IMR-90 (cell line): ENCODE measurements around the gene ZCCHC3. TPM values are rescaled to one million over a fixed set of nuclear protein-coding genes. Genes with fewer than 3 reads are reported as not detected.

Experiments
- ATAC-seq: fragments of 200-7000 bp; cut with Tn5 transposase; 2 replicates; pipeline ENCODE4 v1.9.1; 2020; ENCODE audit warnings: low read depth, mild to moderate bottlenecking, moderate library complexity
- BruUV-seq: library from RNA; stranded (reverse); fragments of 400-500 nt; replicated peaks from 2 replicates; lab custom pipeline; 2021; lab: Mats Ljungman, UMichigan
- CTCF ChIA-PET: fragments of 300-600 bp; formaldehyde crosslinking; extraction: SDS; loops from one replicate; lab custom pipeline; 2021; ENCODE audit warnings: antibody characterized with exemption; lab: Yijun Ruan, JAX
- POLR2A ChIA-PET: fragments of 300-600 bp; sonication (Branson Sonifier 250); formaldehyde crosslinking; loops from one replicate; lab custom pipeline; 2022; ENCODE audit warnings: antibody characterized with exemption; ENCODE audit not compliant: unreplicated experiment; lab: Charles Lee
- DNase-seq: peaks from one replicate; pipeline ENCODE4 v3.0.0; 2013
- H2AFZ ChIP-seq: replicated peaks from 2 replicates; pipeline ENCODE3; 2013; ENCODE audit warnings: low read length, mild to moderate bottlenecking; ENCODE audit not compliant: poor library complexity
- H2AK5ac ChIP-seq: 2 replicates; pipeline ENCODE4 v1.6.1; 2013; ENCODE audit warnings: low read depth, low read length, inconsistent platforms
- H2AK9ac ChIP-seq: replicated peaks from 2 replicates; pipeline ENCODE3; 2013; ENCODE audit warnings: mild to moderate bottlenecking, low read depth, low read length, moderate library complexity; ENCODE audit not compliant: poor library complexity
- H2BK120ac ChIP-seq: 2 replicates; pipeline ENCODE4 v1.6.1; 2013; ENCODE audit warnings: low read depth, low read length, inconsistent platforms
- H2BK15ac ChIP-seq: 3 replicates; pipeline ENCODE4 v1.6.1; 2013; ENCODE audit warnings: low read depth, low read length, inconsistent platforms
- H2BK20ac ChIP-seq: 2 replicates; pipeline ENCODE4 v1.6.1; 2013; ENCODE audit warnings: low read depth, mild to moderate bottlenecking, inconsistent platforms, low read length, moderate library complexity
- H2BK5ac ChIP-seq: 2 replicates; pipeline ENCODE4 v1.6.1; 2013; ENCODE audit warnings: mild to moderate bottlenecking, low read depth, low read length, inconsistent platforms; ENCODE audit not compliant: poor library complexity, severe bottlenecking
- H3K14ac ChIP-seq: replicated peaks from 2 replicates; pipeline ENCODE4 v1.6.1; 2013; ENCODE audit warnings: low read depth, low read length, inconsistent platforms
- H3K18ac ChIP-seq: 2 replicates; pipeline ENCODE4 v1.6.1; 2013; ENCODE audit warnings: low read depth, low read length, control low read depth
- H3K23ac ChIP-seq: 2 replicates; pipeline ENCODE4 v1.6.1; 2013; ENCODE audit warnings: low read depth, low read length, inconsistent platforms
- H3K27ac ChIP-seq: 2 replicates; pipeline ENCODE4 v1.5.1; 2013; ENCODE audit warnings: mild to moderate bottlenecking, control low read depth, low read length; ENCODE audit not compliant: insufficient read depth
- H3K27me3 ChIP-seq: 2 replicates; pipeline ENCODE4 v1.6.1; 2013; ENCODE audit warnings: low read length; ENCODE audit not compliant: control insufficient read depth, insufficient read depth
- H3K36me3 ChIP-seq: 2 replicates; pipeline ENCODE4 v1.6.1; 2013; ENCODE audit warnings: low read length, mixed read lengths; ENCODE audit not compliant: control insufficient read depth, insufficient read depth
- H3K4ac ChIP-seq: 2 replicates; pipeline ENCODE4 v1.6.1; 2013; ENCODE audit warnings: low read depth, low read length, inconsistent platforms
- H3K4me1 ChIP-seq: 2 replicates; pipeline ENCODE4 v1.6.1; 2013; ENCODE audit warnings: low read length, mixed read lengths; ENCODE audit not compliant: control insufficient read depth, insufficient read depth
- H3K4me2 ChIP-seq: 2 replicates; pipeline ENCODE4 v1.6.1; 2013; ENCODE audit warnings: low read depth, mild to moderate bottlenecking, control low read depth, low read length, moderate library complexity
- H3K4me3 ChIP-seq: 2 replicates; pipeline ENCODE4 v1.5.1; 2013; ENCODE audit warnings: low read depth, mild to moderate bottlenecking, control low read depth, low read length, moderate library complexity; ENCODE audit not compliant: insufficient read depth
- H3K56ac ChIP-seq: 2 replicates; pipeline ENCODE4 v1.6.1; 2013; ENCODE audit warnings: low read length, inconsistent platforms; ENCODE audit not compliant: insufficient read depth; ENCODE audit errors: extremely low read depth
- H3K79me1 ChIP-seq, 2 experiments: 2 replicates each; pipeline ENCODE4 v1.6.1; 2013; ENCODE audit warnings: low read length in 2 of 2, inconsistent platforms in 1 of 2, low read depth in 1 of 2
- H3K9ac ChIP-seq: 2 replicates; pipeline ENCODE4 v1.6.1; 2013; ENCODE audit warnings: low read depth, low read length, control low read depth
- H3K9me1 ChIP-seq: 2 replicates; pipeline ENCODE4 v1.6.1; 2013; ENCODE audit warnings: low read length, inconsistent platforms; ENCODE audit not compliant: insufficient read depth
- H3K9me3 ChIP-seq: 2 replicates; pipeline ENCODE4 v1.6.1; 2013; ENCODE audit warnings: low read length; ENCODE audit not compliant: control insufficient read depth, insufficient read depth
- H4K20me1 ChIP-seq: 2 replicates; pipeline ENCODE4 v1.6.1; 2013; ENCODE audit warnings: low read length, inconsistent platforms; ENCODE audit not compliant: insufficient read depth
- H4K5ac ChIP-seq: 2 replicates; pipeline ENCODE4 v1.6.1; 2013; ENCODE audit warnings: mild to moderate bottlenecking, low read depth, low read length, control low read depth
- H4K8ac ChIP-seq, 2 experiments: 2 replicates each; pipeline ENCODE4 v1.6.1; 2013; ENCODE audit warnings: low read depth in 2 of 2, low read length in 2 of 2, control low read depth in 1 of 2, inconsistent platforms in 1 of 2
- H4K91ac ChIP-seq: 2 replicates; pipeline ENCODE4 v1.6.1; 2013; ENCODE audit warnings: low read depth, low read length, inconsistent platforms; ENCODE audit not compliant: insufficient read depth
- BHLHE40 ChIP-seq: fragments of 150-350 bp; IDR thresholded peaks from 2 replicates; pipeline ENCODE4 v1.6.1; 2016; ENCODE audit warnings: mild to moderate bottlenecking, low read depth, low read length
- CEBPB ChIP-seq: IDR thresholded peaks from 2 replicates; pipeline ENCODE4 v1.6.1; 2012; ENCODE audit warnings: low read depth, low read length, improper control_type of control experiment
- FOS ChIP-seq: fragments of 150-350 bp; IDR thresholded peaks from 2 replicates; pipeline ENCODE4 v1.6.1; 2016; ENCODE audit warnings: low read depth, low read length
- MAFK ChIP-seq: IDR thresholded peaks from 2 replicates; pipeline ENCODE4 v1.6.1; 2012; ENCODE audit warnings: low read depth, low read length, improper control_type of control experiment
- RAD21 ChIP-seq: IDR thresholded peaks from 2 replicates; pipeline ENCODE4 v1.6.1; 2012; ENCODE audit warnings: low read length, improper control_type of control experiment
- RCOR1 ChIP-seq: IDR thresholded peaks from 2 replicates; pipeline ENCODE4 v1.6.1; 2012; ENCODE audit warnings: mild to moderate bottlenecking, low read length, improper control_type of control experiment; ENCODE audit not compliant: insufficient replicate concordance
- SMC3 ChIP-seq: fragments of 150-350 bp; IDR thresholded peaks from 2 replicates; pipeline ENCODE4 v1.6.1; 2016; ENCODE audit warnings: low read depth, mild to moderate bottlenecking, antibody characterized with exemption, low read length, moderate library complexity
- USF2 ChIP-seq: fragments of 150-350 bp; IDR thresholded peaks from 2 replicates; pipeline ENCODE4 v1.6.1; 2017; ENCODE audit warnings: mild to moderate bottlenecking, antibody characterized with exemption, low read length, low read depth
- WGBS, 2 experiments: methylation state at CpG; one replicate each; pipeline versions ENCODE4 v1.1.5 to v1.1.7; 2013; ENCODE audit warnings: missing lambda C conversion rate in 2 of 2; ENCODE audit not compliant: insufficient read length in 1 of 2; ENCODE audit errors: extremely low coverage in 2 of 2; 5-methylcytosine and 5-hydroxymethylcytosine counted together
- dilution Hi-C: fragments of 300-500 bp; cut with HindIII; formaldehyde crosslinking; loops from one replicate; pipeline ENCODE4 v1.14.3; 2018; ENCODE audit warnings: low sequenced_read_pairs; ENCODE audit not compliant: unreplicated experiment
- in situ Hi-C: fragments of 300-500 bp; cut with MboI; formaldehyde crosslinking; loops from 3 replicates; pipeline ENCODE4 v1.14.3; 2019; ENCODE audit warnings: low sequenced_read_pairs, inconsistent platforms, mixed read lengths
- intact Hi-C: fragments of 100-400 bp; cut with micrococcal nuclease; formaldehyde crosslinking; loops from 2 replicates; pipeline ENCODE4 v1.10.0; 2022
- polyA plus RNA-seq, 3 experiments: library from polyadenylated mRNA; depleted of rRNA; stranded (reverse); fragments of >200 nt; gene quantifications; 2 replicates each; pipeline ENCODE4 v1.2.3, GENCODE V29; 2012; ENCODE audit warnings: low replicate concordance in 1 of 3
- total RNA-seq: library from RNA; depleted of rRNA; stranded (reverse); fragments of >200 nt; gene quantifications from 2 replicates; pipeline ENCODE4 v1.2.3, GENCODE V29; 2012

The ZCCHC3 gene
- total and polyA plus RNA-seq, 2 of the 4 experiments (the other 2 are of a cell fraction) = 8.2 to 10.9 TPM

- CTCF ChIA-PET = no interaction called here
- H2BK20ac ChIP-seq = no peak overlapping the region
- H3K27ac ChIP-seq = no peak overlapping the region
- intact Hi-C loops (no loop called here), in situ Hi-C loops (no loop called here), dilution Hi-C loops (no loop called here)
- peak overlapping the region; percentile 36; the same call in 1 of the 2 replicates for H2AK5ac ChIP-seq
- no peak overlapping the region for H2BK5ac ChIP-seq
- H4K20me1 ChIP-seq = no peaks in the 10 kb centered on the region
- no peak overlapping the region for H4K5ac ChIP-seq
- H3K4me2 ChIP-seq = peak overlapping the region; percentile 89
- no peak for DNase-seq
- POLR2A ChIA-PET = no interaction called here
- H3K27me3 ChIP-seq = no peaks in the 10 kb centered on the region
- no peak overlapping the region for H2BK15ac ChIP-seq
- H3K4ac ChIP-seq = no peak overlapping the region
- H3K9me3 ChIP-seq = no peaks in the 10 kb centered on the region
- ATAC-seq = no peak
- no peak overlapping the region for H3K14ac ChIP-seq
- TF ChIP-seq FOS (no peak), MAFK (no peak), USF2 (no peak), BHLHE40 (no peak), RAD21 (no peak), SMC3 (no peak), RCOR1 (no peak), CEBPB (no peak)
- peaks cover 11 to 23% of the 10 kb centered on the region in 2 experiments; a peak in 3 of 4 replicates for H3K79me1 ChIP-seq
- H2AFZ ChIP-seq = no peak overlapping the region
- H2AK9ac ChIP-seq = no peak overlapping the region
- H4K8ac ChIP-seq = no peak overlapping the region
- H4K91ac ChIP-seq = no peak overlapping the region
- H3K23ac ChIP-seq = no peak overlapping the region
- no peak overlapping the region for H3K9ac ChIP-seq
- no peak overlapping the region for H3K18ac ChIP-seq
- no peak overlapping the region for H3K56ac ChIP-seq
- no CpG with 5 or more reads among the region's 3 CpGs for WGBS, 2 experiments
- no peak overlapping the region for H2BK120ac ChIP-seq
- H3K4me3 ChIP-seq = peak overlapping the region; percentile 87; the same call in 1 of the 2 replicates
- no TSS peak for BruUV-seq
- H3K9me1 ChIP-seq = peaks cover 9% of the 10 kb centered on the region
- peaks cover 7% of the 10 kb centered on the region for H3K4me1 ChIP-seq
- no peaks in the 10 kb centered on the region for H3K36me3 ChIP-seq
Measured at GRCh38 chr20:288956-289692, 8.2 kb upstream of the ZCCHC3 start.
